ENCODE results near the gene MTPN. TPM values are rescaled to one million over a fixed set of nuclear protein-coding genes. Genes with fewer than 3 reads are reported as not detected.
A peak's percentile ranks its signal among the peaks of the same experiment; 100 is the strongest.

The MTPN gene
- total RNA-seq, 1 experiment from 2014 or later = 77.8 TPM

- DNase-seq (ENCODE audit: low read depth) = no peak
Measured at GRCh38 chr7:135884495-135885232, 92.5 kb downstream of the MTPN start.

- peak; percentile 26 for DNase-seq (ENCODE audit: low read depth)
Measured at GRCh38 chr7:135879233-135879632, 97.9 kb downstream of the MTPN start.

DNA sequence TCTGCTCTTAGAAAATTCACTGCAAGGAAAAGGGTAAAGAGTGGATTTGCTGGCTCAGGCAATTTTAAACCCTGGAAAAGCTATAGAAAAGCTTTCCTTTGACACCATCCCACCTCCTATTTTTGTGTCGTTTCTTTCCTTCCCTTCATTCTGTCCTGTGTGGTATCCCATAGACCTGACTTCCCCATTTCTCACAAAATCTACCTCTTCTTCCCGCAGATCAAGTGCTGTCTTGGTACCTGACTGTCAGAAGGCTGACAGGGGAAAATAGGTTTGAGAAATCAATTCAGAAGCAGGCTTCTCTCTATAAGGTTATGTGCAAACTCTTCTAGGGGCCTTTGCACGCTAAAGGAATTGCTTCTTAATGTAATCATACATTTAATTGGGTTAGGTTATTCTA, 98.9 kb downstream of the MTPN start:
- DNase-seq (ENCODE audit: low read depth) = no peak

GRCh38 chr7:135877805-135878204, 99.4 kb downstream of the MTPN start:
- peak; percentile 38 for DNase-seq (ENCODE audit: low read depth)

Other genes starting within 250 kb of the MTPN start
- gene SLC13A4, start 249.2 kb downstream of the MTPN start, total RNA-seq (2014; rRNA removed; shearing (Covaris generic)) = not detected in 2 replicates
- gene FAM180A, start 228.5 kb downstream of the MTPN start, total RNA-seq (2014; rRNA removed; shearing (Covaris generic)) = not detected in 2 replicates

Data from Daoy (cell line).